Body of pancreas (tissue), 4 donors: ENCODE data around the gene KIR2DL1.
"Not testable (repeated sequence)": the region's sequence is repeated elsewhere in the genome, so short reads cannot be mapped to it uniquely, and the experiment has no call there.

Source experiments
- CTCF ChIP-seq, 7 experiments: fragments of 450-650 bp in 4 of 7; fragments of 200-600 bp in 3 of 7; sonication (generic) in 3 of 7; IDR thresholded peaks; one replicate each; pipeline ENCODE4 v1.5.1; 2016 to 2019; ENCODE audit warnings: antibody characterized with exemption in 7 of 7
- POLR2A ChIP-seq, 3 donors: fragments of 450-650 bp; IDR thresholded peaks; one replicate each; pipeline ENCODE4 v1.6.1; 2016; ENCODE audit warnings: antibody characterized with exemption in 3 of 3, mild to moderate bottlenecking in 2 of 3

- not testable (repeated sequence) for TF ChIP-seq CTCF, POLR2A (IDR thresholded peaks at IDR 0.05)
Observed at GRCh38 chr19:54741950-54742349, 27.6 kb upstream of the KIR2DL1 start.
